ENCODE data around the gene SORCS2.

GRCh38 chr4:7266525-7267292 is 74.4 kb downstream of the SORCS2 start:
- TF ChIP-seq POLR2A (IDR thresholded peaks at IDR 0.05) (no peak), POLR2AphosphoS5 (IDR thresholded peaks at IDR 0.05) (no peak)

All from prostate gland (tissue), 1 donor.